Measurements from ENCODE around the gene C2orf78. TPM values are rescaled to one million over a fixed set of nuclear protein-coding genes. Genes with fewer than 3 reads are reported as not detected.
"Not testable (repeated sequence)": the region's sequence is repeated elsewhere in the genome, so short reads cannot be mapped to it uniquely, and the experiment has no call there.

Gene C2orf78, protein sequence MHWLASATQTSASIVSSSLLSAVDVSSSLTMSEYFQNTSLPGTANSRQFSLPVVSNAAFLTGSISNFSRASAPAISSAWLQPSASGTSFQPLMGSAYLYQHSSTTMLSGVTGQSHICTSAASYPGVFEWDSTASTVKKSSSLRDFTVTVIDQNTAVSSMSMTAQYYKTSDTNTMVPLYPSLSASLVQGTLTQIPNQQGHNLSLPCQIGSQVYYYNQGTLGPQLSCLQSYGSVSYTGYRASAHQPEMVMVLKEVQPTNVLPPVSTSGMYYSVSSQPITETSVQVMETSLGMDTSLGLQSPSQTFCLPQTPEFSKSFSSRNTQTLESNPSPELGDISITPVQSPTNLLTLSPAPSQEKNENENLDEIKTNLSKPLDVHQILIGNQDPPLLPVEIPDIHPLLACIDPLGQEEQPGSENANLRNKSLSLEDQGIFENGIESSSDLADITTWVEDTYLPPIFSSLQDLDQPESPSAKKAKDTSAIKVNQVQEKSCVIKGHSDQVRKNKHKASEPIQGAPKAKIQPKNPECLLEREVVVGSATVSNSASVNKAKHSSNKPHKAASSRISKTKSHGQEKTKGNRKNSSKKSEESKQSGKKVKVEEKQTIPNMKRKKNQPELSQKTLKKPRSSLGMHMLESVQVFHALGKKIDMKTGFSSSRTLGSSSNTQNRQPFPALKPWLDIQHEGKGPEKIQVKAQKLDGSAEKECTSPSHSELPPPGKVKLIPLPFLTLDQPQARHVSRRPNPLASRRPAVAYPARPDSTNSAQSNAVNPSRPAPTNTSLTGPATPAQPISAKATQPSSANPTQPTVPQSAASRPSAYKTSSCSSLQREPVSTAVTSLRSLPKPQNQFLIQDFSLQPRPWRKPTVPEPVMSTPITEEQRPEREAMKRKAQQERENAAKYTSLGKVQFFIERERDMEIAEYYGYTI
- not detected for total RNA-seq

DNA sequence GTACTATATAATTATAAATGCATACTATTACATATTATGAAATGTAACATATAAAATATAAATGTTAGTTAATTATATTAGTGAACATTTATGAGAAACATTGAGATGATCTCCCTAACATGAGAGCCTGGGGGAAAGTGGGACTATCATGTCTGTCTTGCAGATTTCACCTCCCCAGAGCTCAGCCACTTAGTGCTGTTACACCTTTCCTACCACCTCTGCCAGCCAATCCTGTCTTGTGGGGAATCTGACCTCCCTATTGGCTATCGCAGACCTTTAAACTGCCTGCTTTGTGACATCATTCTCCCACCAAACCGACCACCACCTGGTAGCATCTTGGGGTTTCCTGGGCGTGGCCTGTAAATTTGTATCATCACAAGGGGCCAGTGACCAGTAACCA lies at the start of gene C2orf78:
C2orf78 (plus strand) TSS at position 301 of the 400 bp plus-strand sequence. CDS start 127 bp downstream, outside the sequence.
- intact Hi-C loops (cut with DNase I); ATAC-seq: not testable (repeated sequence)

DNA sequence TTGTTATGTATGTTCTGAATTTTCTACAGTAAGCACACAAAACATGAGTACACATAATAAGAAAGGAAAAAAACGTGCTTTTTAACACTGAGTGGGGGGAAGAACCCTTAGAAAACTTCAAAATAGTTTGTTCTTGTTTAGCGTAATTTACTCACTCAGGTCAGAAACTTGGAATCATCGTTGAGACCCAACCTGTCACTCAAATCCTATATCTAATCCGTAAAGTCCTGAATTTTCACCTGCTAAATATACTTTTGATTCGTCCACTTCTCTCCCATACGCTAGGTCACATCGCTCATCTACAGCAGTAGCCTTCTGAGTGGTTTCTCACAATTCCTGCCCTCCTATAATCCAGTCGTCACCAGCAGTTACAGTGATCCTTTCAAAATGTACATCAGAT lies 47.6 kb upstream of the C2orf78 start:
- intact Hi-C loops (cut with DNase I), result no loop called here
- no peak for DNase-seq (ENCODE audit: low spot score)

More for the DNA sequence above, at the start of gene C2orf78:
- not testable (repeated sequence) for DNase-seq (ENCODE audit: low spot score)

DNA sequence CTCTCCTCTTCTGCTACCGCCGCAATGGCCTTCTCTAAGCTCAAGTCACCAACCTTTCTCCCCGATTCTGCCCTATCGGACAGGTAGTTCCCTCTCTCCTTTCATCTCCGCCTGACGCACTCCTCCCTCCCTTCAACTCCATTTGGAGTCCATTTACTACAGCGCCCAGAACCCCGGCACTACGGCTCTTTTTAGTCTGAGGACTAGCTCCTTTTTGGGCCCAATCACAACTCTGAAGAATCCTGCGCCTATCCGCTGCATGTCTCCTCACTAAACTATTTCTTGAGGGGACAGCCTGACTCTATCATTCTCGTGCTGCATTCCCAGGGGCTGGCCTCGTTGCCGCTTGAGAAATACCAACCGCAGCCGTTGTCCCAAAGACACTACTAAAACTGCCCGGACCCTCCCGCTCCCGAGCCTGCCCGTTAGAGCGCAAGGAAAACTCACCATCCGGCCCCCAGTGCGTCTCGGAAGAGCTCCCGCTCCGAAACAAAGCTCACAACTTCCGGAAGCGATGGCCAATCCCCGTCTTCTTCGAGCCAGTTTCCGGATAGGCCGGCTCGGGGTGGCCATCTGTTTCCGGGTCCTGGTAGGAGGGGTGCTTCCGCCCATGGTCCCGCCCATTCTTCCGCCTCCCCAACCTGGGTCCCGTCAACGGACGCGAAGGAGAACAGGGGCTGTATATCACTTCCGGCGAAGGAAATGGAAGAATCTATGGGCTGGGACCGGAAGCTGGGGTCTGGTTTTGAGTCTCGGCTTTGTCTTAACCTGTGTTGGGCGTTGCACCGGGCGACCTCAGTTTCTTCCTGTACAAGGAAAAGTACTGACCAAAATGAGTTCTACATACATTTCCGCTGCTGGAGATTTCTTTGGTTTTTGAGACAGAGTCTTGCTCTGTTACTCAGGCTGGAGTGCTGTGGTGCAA lies 46.9 kb upstream of the C2orf78 start, which contains the start of gene TPRKB:
TPRKB (minus strand) TSS at position 491 of the 925 bp plus-strand sequence. CDS start 2,776 bp downstream, outside the sequence.
- peak; percentile 100 for ATAC-seq
- intact Hi-C loops (cut with DNase I), result no loop called here
- DNase-seq (ENCODE audit: low spot score), result peak; percentile 97

More for the DNA sequence above, 47.6 kb upstream of the C2orf78 start:
- no peak for ATAC-seq

DNA sequence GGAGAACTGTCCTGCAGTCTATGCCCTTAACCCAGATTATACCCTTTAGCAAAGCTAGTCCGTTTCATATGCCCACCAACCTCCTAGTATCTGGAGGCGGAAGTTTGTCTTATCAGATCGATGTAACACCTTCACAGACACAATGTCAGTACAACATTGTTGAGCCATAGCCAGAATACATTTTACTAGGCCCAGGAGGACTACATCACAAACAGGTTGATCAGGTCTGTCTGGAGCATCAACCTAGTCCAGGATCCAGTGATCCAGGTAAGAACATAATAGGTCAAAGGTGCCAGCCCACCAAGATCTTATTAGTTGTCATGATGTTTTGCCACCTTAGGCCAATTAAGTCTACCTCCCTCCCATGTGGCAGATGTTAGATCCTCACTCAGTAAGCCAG lies 44.9 kb upstream of the C2orf78 start:
- DNase-seq (ENCODE audit: low spot score) (no peak), ATAC-seq (no peak)
- intact Hi-C loops (cut with DNase I), result no loop called here

DNA sequence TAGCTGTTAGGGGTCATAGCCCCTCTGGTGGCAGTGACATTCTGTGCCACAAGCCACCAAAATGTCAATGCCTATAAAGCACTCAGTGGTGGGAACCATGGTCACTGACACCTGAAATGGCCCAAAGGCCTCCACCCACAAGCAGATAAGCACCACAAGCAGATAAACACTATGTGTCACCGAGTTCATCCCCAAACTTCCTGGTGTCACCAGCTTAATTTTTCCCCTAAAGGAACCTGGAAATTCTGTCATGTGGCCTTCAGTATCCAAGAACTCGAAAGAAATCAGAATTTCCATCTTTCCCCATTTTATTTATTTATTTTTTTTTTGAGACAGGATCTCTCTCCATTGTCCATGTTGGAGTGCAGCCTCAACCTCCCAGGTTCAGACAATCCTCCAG lies 43.2 kb upstream of the C2orf78 start:
- DNase-seq (ENCODE audit: low spot score), result no peak
- intact Hi-C loops (cut with DNase I), result no loop called here
- no peak for ATAC-seq

DNA sequence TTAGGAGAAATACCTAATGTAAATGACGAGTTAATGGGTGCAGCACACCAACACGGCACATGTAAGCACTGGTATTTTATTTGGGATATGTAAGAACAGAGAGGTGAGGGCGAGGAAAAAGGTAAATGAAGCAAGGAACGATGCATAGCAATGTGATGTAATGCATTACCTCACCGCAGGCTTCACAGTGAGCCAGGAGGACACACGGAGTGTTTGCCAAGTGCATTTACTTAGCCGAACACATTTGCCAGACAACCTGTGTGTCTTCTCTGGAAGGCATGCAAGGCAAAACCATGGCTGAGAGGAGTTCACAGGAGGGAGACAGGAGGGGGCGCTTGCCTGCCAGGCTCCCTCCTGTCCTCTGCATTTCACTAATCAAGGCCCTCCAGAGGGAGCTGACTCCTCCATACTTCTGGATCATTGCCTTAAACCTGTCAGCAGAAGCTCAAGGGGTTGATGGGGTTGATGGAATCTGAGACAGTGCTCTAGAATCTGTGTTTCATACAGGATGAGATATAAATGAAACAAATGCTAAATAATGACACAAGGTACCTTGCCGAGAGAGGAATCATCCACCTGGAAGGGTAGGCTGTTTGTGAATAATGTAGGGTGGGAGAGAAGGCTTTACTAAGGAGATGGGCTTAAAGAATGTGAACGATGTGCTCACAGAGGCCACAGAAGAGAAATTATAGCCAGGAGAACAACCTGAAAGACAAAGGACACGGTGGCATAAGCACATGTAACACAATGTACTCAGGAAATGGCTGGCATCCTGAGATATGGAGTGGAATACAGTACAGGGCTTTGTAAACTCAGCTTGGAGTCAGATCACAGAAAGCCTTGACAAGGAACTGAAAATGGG lies 37.7 kb upstream of the C2orf78 start:
- no peak for ATAC-seq
- intact Hi-C loops (cut with DNase I), result no loop called here
- no peak for DNase-seq (ENCODE audit: low spot score)

DNA sequence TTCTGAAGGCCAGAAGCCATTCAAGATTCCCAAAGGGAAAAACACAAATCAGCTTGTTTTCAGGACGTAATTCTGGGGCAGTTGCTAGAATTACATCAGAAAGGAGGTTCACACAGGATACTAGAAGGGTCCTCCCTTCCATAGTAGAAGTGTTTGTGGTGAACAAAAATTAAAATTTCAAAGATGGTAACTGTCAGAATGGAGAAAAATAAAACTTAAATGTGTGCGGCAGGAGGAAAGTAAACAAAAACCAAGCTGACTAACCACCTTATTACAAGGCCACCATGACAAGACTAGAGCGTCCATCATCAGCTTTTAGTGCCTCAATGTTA lies 37.1 kb upstream of the C2orf78 start:
- no peak for DNase-seq (ENCODE audit: low spot score)
- intact Hi-C loops (cut with DNase I), result no loop called here
- no peak for ATAC-seq

DNA sequence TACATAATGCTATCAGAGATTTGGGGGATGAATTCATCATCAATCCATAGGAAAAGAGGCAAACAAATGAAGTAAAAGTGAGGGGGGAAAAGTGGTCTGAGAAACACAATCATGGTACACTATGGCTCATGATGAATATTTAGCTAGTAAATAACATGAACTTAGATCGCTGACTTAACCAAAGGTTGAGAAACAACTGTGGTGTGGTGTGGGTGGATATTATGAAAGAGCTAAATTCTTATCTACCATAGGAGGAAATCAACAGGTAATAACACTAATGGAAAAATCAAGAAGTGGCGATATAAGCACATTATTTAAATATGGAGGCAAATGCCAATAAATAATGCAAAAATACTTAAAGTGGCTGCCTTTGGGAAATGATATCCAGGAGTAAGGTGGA lies 34.7 kb upstream of the C2orf78 start:
- intact Hi-C loops (cut with DNase I), result no loop called here
- no peak for DNase-seq (ENCODE audit: low spot score)
- ATAC-seq, result no peak

DNA sequence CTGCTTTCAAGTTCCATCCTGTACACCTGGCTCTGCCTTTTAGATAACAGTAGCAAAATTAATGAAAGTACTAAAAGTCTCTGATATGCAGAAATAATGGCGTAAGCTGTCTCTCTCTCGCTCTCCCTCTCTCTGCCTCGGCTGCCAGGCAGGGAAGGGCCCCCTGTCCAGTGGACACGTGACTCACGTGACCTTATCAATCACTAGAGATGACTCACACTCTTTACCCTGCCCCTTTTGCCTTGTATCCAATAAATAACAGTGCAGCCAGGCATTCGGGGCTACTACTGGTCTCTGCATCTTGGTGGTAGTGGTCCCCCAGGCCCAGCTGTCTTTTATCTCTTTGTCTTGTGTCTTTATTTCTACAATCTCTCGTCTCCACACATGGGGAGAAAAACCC lies 29.7 kb upstream of the C2orf78 start:
- intact Hi-C loops (cut with DNase I); ATAC-seq; DNase-seq (ENCODE audit: low spot score): not testable (repeated sequence)

DNA sequence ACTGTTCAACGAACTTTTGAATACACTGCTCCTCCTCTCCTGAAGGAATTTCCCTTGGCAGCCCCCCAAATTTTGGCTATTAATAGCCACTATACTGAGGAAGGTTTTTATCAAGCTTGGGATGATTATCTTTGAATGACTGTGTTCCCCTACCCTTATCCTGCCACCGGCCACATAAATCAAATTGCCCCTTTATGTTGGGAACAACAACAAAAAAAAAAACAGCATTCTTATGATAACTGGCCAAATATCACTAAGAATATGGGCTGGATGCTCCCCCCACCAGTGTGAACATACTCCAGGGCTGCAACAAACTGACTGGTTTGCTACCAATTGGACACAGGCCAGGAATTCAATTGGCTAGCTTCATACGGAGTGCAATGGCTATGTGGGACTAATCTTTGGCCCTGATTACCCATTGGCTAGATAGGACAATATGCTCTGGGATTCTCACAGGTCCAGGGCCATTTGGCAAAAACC lies 24.7 kb upstream of the C2orf78 start:
- intact Hi-C loops (cut with DNase I), result no loop called here
- ATAC-seq (peak; percentile 28), DNase-seq (ENCODE audit: low spot score) (no peak)

DNA sequence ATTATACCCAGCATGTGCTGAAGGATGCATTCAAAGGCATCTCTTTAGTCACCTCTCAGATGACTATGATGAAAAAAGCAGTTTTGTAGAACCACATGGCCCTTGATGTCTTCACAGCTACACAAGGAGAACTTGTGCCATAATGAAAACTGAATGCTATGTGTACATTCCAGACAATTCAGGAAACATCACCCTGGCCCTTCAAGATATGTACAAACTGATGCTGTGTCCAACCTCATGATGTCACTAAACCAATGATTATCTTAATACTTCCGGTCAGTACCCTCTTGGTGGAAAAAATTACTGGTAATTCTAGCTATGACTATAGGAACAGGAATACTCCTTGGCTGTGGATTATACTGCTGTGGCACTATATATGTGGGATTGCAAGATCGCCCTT lies 24.1 kb upstream of the C2orf78 start:
- intact Hi-C loops (cut with DNase I), result no loop called here
- no peak for ATAC-seq
- no peak for DNase-seq (ENCODE audit: low spot score)

DNA sequence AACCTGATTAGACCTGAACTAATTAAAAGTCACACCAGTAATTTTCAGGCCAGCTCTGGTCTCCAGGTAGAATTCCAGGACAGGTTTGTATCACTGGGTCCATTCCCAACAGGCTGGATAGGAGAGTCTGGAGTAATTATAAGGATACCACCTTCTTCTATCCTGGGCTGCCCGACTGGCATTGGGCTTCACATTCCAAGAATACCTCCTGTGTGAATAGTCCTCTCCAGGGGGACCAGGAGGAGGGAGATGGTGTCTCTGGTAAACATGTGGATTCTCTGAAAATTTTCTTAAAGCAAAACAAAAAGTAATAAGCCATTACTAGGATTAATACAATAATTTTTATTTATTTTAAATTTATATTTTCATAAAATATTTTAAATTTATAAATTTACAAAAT lies 21.4 kb upstream of the C2orf78 start:
- ATAC-seq, result no peak

DNA sequence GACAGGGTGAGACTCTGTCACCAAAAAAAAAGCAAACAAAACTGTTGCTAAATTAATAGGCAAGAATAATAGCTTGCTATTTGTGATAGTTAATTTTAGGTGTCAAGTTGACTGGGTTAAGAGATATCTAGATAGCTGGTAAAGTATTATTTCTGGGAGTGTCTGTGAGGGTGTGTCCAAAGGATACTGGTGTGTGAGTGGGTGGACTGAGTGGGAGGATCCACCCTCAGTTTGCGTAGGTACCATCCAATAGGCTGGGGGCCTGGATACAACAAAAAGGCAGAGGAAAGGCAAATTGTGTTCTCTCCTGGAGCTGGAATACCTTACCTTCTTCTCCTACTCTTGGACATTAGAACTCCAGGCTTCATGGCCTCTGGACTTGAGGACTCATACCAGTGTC lies 19.0 kb upstream of the C2orf78 start:
- ATAC-seq, result no peak
- intact Hi-C loops (cut with DNase I), result no loop called here
- DNase-seq (ENCODE audit: low spot score), result no peak

More for the DNA sequence above, 21.4 kb upstream of the C2orf78 start:
- no peak for DNase-seq (ENCODE audit: low spot score)
- intact Hi-C loops (cut with DNase I), result no loop called here

DNA sequence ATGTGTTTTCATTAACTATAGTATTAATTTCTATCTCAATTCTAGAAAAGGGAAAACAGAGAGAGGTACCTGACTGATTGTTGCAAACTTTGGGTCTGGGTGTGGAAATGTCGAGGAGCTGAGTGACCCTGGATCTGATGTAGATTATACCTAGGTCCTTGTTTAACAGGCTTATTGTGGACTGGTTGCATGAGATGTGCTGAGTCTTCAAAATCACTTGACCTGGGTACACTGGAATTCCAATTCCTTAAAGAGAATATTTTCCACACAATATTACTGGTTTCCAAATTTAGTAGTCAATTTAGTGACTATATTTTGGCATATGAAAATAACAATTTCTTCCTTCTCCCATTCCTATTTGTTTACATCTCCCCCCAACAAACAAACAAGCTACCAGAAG lies 17.6 kb upstream of the C2orf78 start:
- intact Hi-C loops (cut with DNase I), result no loop called here
- ATAC-seq (no peak), DNase-seq (ENCODE audit: low spot score) (no peak)

DNA sequence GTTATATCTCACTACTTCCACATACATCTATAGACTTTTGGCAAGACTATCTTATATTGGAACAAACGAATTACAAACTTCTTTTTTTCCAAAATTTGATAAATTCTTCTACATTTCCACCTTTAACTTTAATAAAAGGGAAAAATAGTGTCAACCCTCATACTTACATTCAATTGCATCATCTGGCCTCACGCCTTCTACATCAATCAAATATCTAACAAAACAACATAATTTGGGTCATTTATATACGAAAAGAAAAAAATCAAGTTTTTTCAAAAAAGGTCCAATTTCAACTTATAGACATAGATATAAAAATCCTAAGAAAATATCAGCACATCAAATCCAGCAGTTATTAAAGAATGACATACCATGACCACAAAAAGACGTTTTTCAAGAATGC lies 17.0 kb upstream of the C2orf78 start:
- no peak for DNase-seq (ENCODE audit: low spot score)
- intact Hi-C loops (cut with DNase I), result no loop called here
- no peak for ATAC-seq

DNA sequence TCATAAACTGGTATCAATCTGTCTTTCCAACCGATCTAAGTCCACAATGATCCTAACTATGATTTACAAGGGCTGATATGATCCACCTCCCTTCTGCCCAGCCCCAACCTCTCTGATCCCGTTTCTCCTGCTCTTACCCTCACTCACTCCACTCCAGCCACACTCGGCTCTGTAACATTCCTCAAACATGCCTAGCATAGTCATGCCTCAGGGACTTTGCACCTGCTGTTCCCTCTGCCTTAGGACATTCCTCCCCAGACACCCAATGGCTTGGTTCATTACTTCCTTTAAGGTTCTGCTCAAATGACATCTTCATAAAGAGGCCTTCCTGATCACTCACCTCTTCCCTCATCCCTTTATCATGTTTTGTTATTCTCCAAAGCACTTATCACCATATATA lies 13.3 kb upstream of the C2orf78 start:
- no peak for DNase-seq (ENCODE audit: low spot score)
- intact Hi-C loops (cut with DNase I), result no loop called here
- no peak for ATAC-seq

DNA sequence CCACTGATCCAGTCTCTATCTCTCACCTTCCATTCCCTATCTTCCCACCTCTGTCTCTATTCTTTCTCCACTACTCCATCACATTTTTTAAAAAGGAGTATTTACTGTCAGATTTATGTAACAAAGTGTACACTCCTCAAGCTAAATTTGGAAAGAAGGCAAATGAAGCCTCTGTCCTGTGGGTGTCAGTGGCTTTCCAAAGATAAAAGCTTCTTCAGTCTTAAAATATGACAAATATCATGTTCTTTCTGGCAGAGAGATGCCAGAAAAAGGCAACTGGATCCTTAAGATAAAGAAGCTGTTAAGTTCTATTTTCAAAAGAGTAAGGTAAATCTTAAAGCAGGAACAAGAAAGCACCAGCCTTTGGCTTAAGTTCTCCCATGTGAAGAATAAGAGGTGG lies 11.2 kb upstream of the C2orf78 start:
- DNase-seq (ENCODE audit: low spot score) (no peak), ATAC-seq (no peak)
- intact Hi-C loops (cut with DNase I), result no loop called here

DNA sequence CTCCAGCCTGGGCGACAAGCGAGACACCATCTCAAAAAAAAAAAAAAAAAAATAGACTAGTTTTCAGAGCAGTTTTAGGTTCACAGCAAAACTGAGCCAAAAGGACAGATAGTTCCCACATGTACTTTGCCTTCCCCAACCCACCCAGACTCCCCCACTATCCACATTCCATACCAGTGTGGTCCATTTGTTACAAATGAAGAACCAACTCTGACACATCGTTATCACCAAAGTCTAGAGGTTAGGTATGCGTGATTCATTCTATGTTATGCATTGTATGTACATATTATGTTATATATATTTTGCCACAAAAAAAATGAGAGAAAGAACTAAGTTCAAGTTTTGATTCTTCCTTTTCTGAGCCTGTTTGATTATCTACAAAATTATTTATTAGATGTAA lies 7.6 kb upstream of the C2orf78 start:
- ATAC-seq (no peak), DNase-seq (ENCODE audit: low spot score) (no peak)
- intact Hi-C loops (cut with DNase I), result no loop called here
